Measurements from ENCODE around the gene CUL9. TPM values are rescaled to one million over a fixed set of nuclear protein-coding genes. Genes with fewer than 3 reads are reported as not detected.

The CUL9 gene
- total RNA-seq, 1 experiment from 2014 or later = 15.2 TPM

DNA sequence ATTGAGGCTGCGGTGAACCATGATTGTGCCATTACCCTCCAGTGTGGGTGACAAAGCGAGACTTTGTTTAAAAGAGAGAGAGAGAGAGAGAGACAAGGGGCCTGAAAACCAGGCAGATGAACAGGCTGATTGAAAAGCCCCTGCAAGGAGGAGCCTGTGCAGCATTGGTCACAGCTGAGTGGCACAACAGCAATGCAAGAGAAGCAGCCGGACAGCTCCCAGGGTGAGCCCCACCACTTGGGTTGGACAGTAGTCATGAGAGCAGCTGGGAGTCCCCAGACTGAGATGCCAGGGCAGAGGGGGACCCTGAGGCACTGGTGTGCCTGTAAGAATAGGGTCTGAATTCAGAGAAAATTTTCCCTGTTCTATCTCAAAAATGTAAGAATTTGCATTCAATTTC is 37.1 kb downstream of the CUL9 start:
- no peak overlapping the region for H2BK5ac ChIP-seq (ENCODE audit: insufficient read length, low read length)
- H4K91ac ChIP-seq (ENCODE audit: insufficient read length, low read depth, low read length) = no peak overlapping the region
- no peak overlapping the region for H3K4ac ChIP-seq (ENCODE audit: low read depth, low read length)
- H3K27me3 ChIP-seq (ENCODE audit: insufficient read depth, low read length) = no peaks in the 10 kb centered on the region
- H3T11ph ChIP-seq (ENCODE audit: low read length) = no peak overlapping the region
- no peak overlapping the region for H2AFZ ChIP-seq (ENCODE audit: low read length)
- H2BK12ac ChIP-seq (ENCODE audit: insufficient read length, low read depth, low read length) = no peak overlapping the region
- no peak overlapping the region for H3K9ac ChIP-seq (ENCODE audit: extremely low read depth, insufficient read length, low read length)
- H2AK5ac ChIP-seq (ENCODE audit: insufficient read length, low read length) = no peak overlapping the region
- H3K9me3 ChIP-seq (ENCODE audit: control insufficient read depth, low read depth, low read length) = no peaks in the 10 kb centered on the region
- no peak overlapping the region for H3K27ac ChIP-seq (ENCODE audit: insufficient read length, low read depth, low read length)
- H2BK15ac ChIP-seq (ENCODE audit: low read depth, low read length) = no peak overlapping the region
- Mint-ChIP-seq H3K36me3 (ENCODE audit: insufficient read depth in 1 of 3, low read depth in 3 of 3) (peaks cover 0 to 16% (median 4%) of the 10 kb centered on the region in 3 experiments; a peak in 4 of 7 replicates), H3K4me3 (no peak overlapping the region), H3K27ac (no peak overlapping the region), H3K27me3 (ENCODE audit: low read depth) (peaks cover 2% of the 10 kb centered on the region; the same call in 1 of the 2 replicates), H3K4me1 (peaks cover 5 to 12% of the 10 kb centered on the region in 2 experiments; a peak in 3 of 4 replicates), H3K9me3 (no peaks in the 10 kb centered on the region)
- H3K79me1 ChIP-seq (ENCODE audit: insufficient read depth, low read depth, low read length, poor library complexity, severe bottlenecking) = no peaks in the 10 kb centered on the region
- no peaks in the 10 kb centered on the region for H3K79me2 ChIP-seq (ENCODE audit: insufficient read depth, low read length)
- H3K23ac ChIP-seq (ENCODE audit: insufficient read length, low read depth, low read length) = no peak overlapping the region
- DNase-seq = no peak
- H4K5ac ChIP-seq (ENCODE audit: insufficient read length, low read depth, low read length) = no peak overlapping the region
- no CpG with 5 or more reads among the region's 3 CpGs for WGBS (ENCODE audit: extremely low coverage, insufficient read length, low lambda C conversion rate)
- H3K56ac ChIP-seq (ENCODE audit: insufficient read length, low read depth, low read length) = no peak overlapping the region
- no peak overlapping the region for H3K4me2 ChIP-seq (ENCODE audit: insufficient read depth, insufficient read length, low read length)
- H4K8ac ChIP-seq (replicated peaks; ENCODE audit: insufficient read length, low read depth, low read length) = no peak overlapping the region
- no peaks in the 10 kb centered on the region for H4K20me1 ChIP-seq (ENCODE audit: control insufficient read depth, insufficient read depth, insufficient read length)
- H3K4me1 ChIP-seq (ENCODE audit: insufficient read depth, low read length) = no peaks in the 10 kb centered on the region; the same call in 1 of the 2 replicates
- no peak overlapping the region for H2BK120ac ChIP-seq (ENCODE audit: low read depth, low read length, poor library complexity, severe bottlenecking)
- no peak overlapping the region for H2BK20ac ChIP-seq (ENCODE audit: low read depth, low read length, poor library complexity, severe bottlenecking)
- H3K14ac ChIP-seq (ENCODE audit: insufficient read depth, low read length) = no peak overlapping the region
- TF ChIP-seq, protein P1, sequence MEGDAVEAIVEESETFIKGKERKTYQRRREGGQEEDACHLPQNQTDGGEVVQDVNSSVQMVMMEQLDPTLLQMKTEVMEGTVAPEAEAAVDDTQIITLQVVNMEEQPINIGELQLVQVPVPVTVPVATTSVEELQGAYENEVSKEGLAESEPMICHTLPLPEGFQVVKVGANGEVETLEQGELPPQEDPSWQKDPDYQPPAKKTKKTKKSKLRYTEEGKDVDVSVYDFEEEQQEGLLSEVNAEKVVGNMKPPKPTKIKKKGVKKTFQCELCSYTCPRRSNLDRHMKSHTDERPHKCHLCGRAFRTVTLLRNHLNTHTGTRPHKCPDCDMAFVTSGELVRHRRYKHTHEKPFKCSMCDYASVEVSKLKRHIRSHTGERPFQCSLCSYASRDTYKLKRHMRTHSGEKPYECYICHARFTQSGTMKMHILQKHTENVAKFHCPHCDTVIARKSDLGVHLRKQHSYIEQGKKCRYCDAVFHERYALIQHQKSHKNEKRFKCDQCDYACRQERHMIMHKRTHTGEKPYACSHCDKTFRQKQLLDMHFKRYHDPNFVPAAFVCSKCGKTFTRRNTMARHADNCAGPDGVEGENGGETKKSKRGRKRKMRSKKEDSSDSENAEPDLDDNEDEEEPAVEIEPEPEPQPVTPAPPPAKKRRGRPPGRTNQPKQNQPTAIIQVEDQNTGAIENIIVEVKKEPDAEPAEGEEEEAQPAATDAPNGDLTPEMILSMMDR (conservative IDR thresholded peaks at IDR 0.05) = no peak
- no peak overlapping the region for H3K18ac ChIP-seq (ENCODE audit: insufficient read length, low read depth, low read length)
- no peaks in the 10 kb centered on the region for H3K23me2 ChIP-seq (ENCODE audit: insufficient read length, low read depth, low read length, poor library complexity, severe bottlenecking)
